ENCODE measurements around the gene ALK.

- TF ChIP-seq POLR2AphosphoS5 (IDR thresholded peaks at IDR 0.05; ENCODE audit: borderline replicate concordance, low read depth, low read length) (no peak), EZH2 (IDR thresholded peaks at IDR 0.05) (no peak), FOXP2 (optimal IDR thresholded peaks at IDR 0.05; ENCODE audit: control extremely low read depth, extremely low read length, insufficient read depth) (no peak)
These were observed 692.4 kb downstream of the ALK start for GRCh38 chr2:29228947-29229346.
